HG03575 (cell line): ENCODE results near the gene TNFAIP3.

Source experiments
- ATAC-seq: cut with Tn5 transposase; IDR thresholded peaks from one replicate; pipeline ENCODE4 v1.9.1; 2021; ENCODE audit not compliant: unreplicated experiment, insufficient number of reproducible peaks, low FRiP score; ENCODE audit errors: extremely low read depth

The TNFAIP3 gene

DNA sequence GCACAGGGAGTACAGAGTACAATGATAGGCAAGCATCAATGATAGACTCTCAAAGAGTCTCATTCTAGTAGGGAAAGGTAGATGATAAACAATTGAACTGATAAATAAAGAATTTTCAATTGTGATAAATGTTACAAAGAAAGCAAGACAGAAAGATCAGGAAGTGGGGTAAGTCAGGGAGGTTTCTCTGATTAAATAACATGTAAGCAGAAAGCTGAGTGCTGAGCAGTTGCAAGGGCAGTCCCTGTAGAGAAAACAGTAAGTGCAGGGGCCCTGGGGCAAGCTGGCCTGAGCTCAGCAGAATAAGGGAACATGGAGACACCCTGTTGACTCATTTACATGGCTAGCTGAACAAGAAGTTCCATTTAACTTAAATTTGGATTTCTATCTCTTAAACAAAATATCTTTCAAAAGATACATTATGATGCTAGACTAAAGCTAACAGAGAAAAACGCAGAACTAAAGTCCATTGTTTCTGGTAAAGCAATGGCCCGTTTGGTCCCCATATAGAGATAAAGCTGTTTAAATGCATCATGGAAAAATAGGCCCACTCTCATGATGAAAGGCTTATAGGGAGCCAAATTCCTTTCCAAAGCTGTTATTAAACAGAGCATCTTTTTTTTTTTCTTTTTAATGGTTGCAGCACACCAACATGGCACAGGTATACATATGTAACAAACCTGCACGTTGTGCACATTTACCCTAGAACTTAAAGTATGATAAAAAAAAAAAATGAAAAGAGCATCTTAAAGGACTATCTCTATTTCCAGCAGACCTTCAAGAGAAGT, 5.3 kb upstream of the TNFAIP3 start:
- ATAC-seq = no peak

DNA sequence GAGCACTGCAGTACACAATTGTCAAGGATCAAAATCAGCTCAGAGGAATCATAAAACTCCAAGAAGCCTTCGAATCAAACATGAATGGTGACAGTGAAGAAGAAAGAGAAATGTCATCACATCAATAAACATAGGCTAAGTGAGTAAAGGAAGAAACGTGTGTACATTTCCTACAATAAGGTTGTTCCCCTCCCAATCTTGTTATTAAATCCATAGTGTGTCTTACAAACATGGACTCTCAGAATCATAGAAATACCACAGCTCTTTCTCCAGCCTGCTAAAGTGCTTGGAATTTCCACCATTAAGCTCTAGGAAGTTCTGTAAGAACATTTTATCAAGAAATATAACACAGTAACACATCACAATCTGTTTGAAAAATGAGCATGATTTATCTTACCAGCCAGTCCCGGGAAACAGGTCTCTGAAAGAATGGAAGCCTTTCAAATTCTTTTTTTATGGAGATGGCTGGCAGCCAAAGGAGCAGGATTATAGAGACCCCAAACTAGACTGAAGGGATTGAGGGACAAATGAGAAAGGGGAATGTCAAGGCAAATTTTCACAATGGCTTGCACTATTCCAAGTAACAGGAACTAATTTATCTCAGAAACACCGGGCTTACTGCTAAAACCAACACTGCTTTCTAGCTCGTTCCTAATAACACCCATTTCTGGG, 4.5 kb upstream of the TNFAIP3 start:
- no peak for ATAC-seq

- no peak for ATAC-seq
Observed at GRCh38 chr6:137863091-137863797, 3.8 kb upstream of the TNFAIP3 start.

DNA sequence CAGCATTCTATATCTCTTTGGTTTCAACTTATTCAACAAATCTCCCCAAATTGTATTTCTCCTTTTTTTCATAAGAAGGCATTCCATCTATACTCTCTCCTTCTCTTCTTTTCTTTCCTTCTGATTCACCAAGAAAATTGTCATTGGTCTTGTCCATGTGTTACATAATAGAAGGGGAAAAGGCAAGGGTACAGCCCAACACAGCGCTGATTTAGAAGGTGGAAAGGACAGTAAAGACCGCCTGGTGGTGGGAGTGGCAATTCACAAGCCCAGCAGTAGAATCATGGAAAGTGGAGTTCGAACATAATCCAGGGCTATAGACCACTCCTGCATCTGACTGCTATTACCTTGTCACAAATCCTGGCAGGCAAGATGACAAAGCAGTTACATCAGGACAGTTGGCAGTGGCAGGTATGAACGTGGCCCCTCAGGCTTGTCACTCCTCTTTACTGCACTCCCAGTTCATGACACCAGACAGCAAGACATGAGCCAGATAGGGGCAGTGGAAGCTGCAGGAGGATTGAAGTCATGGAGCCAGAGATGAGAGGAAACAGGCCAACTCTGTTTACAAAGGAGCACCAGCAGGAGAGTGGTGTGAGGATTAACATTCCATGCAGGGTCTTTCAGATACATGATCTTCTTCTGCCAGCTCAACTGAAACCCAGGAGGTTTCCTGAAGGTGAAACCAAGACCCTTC, 2.1 kb upstream of the TNFAIP3 start:
- ATAC-seq = no peak

- ATAC-seq = no peak
Observed at GRCh38 chr6:137866200-137866913, 702 bp upstream of the TNFAIP3 start.

- ATAC-seq = no peak
Observed at GRCh38 chr6:137867685-137868509, 838 bp downstream of the TNFAIP3 start.

DNA sequence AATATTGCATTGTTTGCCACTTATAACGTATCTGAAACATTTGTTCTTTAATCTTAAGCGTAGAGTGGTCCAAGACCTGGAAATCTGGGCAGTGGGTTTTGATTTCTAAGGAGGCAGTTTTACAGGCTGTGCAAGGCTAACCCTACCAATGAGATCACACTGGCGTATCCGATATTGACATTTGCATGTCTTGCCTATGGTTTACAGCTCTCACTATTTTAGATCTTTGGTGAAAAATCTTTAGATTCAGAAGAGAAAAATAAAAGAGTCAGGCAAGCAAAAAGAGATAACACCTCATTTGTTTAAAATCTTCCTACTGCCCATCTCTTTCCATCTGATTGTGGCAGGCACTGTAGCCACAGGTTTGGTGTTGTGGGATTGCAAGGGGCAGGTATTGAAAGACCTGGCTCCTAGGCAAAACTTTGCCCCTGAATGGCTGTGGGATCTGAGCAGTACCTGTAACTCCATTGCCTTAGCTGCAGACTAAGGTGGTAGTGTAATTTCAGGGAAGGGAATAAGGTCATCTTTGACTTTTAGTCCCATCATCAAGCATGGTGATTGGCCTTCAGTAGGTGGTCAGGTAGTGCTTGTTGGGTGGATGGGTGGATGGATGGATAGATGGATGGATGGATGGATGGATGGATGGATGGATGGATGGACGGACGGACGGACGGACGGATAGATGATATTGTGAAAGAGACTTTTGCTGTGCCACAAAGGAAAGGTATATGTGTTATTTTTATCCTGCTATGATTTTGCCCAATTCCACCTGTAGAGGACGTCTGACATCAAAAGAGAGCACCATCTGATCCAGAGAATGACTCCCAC, 1.9 kb downstream of the TNFAIP3 start:
- ATAC-seq = no peak

GRCh38 chr6:137869549-137870307, 2.7 kb downstream of the TNFAIP3 start:
- ATAC-seq = no peak

- no peak for ATAC-seq
Observed at GRCh38 chr6:137870308-137870644, 3.2 kb downstream of the TNFAIP3 start.

GRCh38 chr6:137870744-137871247, 3.7 kb downstream of the TNFAIP3 start:
- ATAC-seq = no peak

- ATAC-seq = no peak
Observed at GRCh38 chr6:137871291-137871690, 4.2 kb downstream of the TNFAIP3 start.

DNA sequence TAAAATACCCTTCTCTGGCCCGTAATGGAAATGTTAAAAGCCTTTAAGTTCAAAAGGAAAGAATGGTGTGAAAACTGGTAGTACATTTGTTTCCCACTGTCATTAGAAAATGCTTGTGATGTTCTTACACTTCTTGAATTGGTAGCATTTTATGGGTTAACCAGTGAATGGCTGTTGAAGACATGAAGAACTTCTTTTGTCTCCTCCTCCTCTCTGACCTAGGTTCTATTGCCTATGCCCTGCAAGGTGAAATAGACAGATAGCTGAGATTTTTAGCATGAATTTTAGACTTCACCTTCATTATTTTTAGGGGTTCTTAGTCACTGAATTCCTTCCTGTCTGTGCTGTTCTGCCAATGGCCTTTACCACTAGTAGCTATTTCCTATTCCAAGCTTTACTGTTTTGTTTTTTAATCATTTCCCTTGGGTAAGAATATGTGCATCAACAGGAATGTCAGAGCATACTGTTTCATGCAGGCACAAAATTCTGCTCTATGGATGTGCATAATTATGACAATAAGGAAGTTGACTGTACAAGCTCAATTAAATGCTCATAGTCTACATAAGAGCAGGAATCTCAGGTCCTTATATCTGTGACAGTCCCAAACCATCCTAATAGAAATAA, 4.9 kb downstream of the TNFAIP3 start:
- ATAC-seq = no peak

GRCh38 chr6:137872581-137873115, 5.6 kb downstream of the TNFAIP3 start:
- no peak for ATAC-seq

- no peak for ATAC-seq
Observed at GRCh38 chr6:137873273-137873762, 6.3 kb downstream of the TNFAIP3 start.

DNA sequence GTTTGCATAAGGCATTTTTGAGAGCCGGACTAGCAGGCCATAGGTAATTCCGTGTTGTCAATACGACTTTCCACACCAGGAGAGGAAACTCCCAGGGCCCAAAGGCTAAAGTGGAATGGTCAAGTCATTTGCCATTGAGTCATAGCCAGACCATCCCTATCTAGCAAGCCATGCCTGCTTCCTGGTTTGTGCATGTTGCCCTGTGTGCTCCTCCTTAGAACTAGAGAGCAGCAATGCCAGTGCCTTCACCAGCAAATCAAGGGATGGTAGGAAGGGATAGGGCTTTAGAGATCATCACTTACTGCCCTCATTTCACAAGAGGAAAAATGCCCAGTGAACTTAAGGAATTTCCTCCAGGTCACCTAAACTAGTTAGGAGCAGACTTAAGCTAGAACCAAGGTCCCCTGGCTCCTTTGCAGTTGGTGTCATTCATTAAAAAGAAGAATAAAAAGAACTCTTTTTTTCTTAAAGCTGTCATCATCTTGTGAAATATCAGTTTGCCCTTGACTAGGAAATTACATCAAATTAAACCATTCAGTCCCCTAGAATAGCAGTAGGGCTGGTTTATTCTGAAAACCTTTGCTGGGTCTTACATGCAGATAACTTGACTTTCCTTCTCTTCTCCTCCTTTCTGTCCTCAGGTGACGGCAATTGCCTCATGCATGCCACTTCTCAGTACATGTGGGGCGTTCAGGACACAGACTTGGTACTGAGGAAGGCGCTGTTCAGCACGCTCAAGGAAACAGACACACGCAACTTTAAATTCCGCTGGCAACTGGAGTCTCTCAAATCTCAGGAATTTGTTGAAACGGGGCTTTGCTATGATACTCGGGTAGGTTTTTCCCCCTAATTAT, 7.4 kb downstream of the TNFAIP3 start:
- ATAC-seq = no peak
